Mammary epithelial cell (primary cell): ENCODE measurements around the gene ACOX2.

ENCODE experiments used
- CTCF ChIP-seq, 2 donors: IDR thresholded peaks in 1 of 2; conservative IDR thresholded peaks in 1 of 2; 2 replicates each; pipeline ENCODE4 v1.5.1; 2011 to 2012; ENCODE audit warnings: inconsistent platforms in 2 of 2, low read length in 2 of 2, mild to moderate bottlenecking in 2 of 2, control low read depth in 1 of 2, low read depth in 1 of 2; ENCODE audit not compliant: insufficient read depth in 1 of 2; ENCODE audit errors: extremely low read depth in 1 of 2
- EZH2 ChIP-seq: IDR thresholded peaks from 2 replicates; pipeline ENCODE4 v1.6.1; 2012; ENCODE audit warnings: low read length, inconsistent platforms, borderline replicate concordance

GRCh38 chr3:58462829-58463180 is 74.2 kb downstream of the ACOX2 start:
- TF ChIP-seq EZH2 (no peak), CTCF (conservative IDR thresholded peaks at IDR 0.05 in 1 of 2, IDR thresholded peaks at IDR 0.05 in 1 of 2; ENCODE audit: extremely low read depth in 1 of 2, insufficient read depth in 1 of 2, low read depth in 1 of 2, low read length in 2 of 2) (no peak)
